Measurements from ENCODE around the gene LPXN.
"Not testable (repeated sequence)": the region's sequence is repeated elsewhere in the genome, so short reads cannot be mapped to it uniquely, and the experiment has no call there.

Gene LPXN

DNA sequence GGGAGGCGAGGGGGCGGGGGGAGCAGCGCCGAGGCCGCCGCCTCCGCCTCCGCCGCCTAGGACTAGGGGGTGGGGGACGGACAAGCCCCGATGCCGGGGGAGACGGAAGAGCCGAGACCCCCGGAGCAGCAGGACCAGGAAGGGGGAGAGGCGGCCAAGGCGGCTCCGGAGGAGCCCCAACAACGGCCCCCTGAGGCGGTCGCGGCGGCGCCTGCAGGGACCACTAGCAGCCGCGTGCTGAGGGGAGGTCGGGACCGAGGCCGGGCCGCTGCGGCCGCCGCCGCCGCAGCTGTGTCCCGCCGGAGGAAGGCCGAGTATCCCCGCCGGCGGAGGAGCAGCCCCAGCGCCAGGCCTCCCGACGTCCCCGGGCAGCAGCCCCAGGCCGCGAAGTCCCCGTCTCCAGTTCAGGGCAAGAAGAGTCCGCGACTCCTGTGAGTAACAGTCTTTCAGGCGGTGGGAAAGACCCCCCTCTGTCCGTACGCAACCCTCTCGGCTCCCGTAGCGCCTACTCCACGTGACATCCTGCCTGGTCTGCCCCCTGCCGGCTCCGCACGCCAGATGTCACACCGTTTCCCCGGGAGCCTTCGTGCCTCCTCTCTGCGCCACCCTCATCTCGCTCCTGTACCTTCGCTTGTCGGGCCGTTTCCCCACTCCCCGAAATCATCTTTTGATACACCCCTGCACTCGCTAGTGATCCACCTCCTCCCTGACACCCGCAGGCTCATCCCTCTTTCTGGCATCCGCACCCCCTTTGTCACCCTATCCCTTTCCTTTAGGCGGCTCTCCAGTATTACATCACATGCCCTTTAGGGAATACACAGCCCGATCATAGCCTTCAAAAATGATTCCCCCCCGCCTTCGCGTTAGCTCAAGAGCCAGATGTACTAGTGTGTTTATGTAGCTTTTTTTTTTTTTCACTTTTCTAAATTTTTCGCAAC lies 3.8 kb upstream of the LPXN start:
- DNase-seq (ENCODE audit: low read depth in 3 of 3): peak; percentile 85 to 88 (median 87)

DNA sequence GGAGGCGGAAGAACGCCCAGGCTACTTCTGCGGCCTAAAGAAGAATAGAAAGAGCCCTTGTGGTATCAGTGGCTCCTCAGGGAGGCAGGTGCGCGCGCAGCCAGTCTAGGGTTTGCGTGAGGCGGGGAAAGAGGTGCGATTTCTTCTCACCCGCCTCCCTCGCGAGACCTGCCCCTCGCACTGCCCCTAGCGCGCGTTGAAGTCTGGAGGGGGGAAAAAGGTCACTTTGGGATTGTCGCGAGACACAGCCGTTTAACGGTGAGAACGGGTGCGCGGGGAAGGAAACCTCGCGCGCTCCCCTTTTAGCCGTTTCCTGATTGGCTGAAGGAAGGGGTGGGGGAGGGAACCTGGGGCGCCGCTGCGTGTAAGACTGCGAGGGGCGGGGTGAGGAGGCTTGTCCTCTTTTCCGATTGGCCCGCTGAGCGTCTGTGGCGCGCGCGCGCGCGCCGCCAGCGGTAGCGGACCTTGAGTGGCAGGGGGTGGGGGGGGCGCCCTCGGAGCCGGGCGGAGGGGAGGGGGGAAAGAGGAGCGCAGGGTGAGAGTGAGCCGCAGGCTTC lies 3.1 kb upstream of the LPXN start, which contains the start of gene ZFP91:
ZFP91 (plus strand) TSS at position 429 of the 557 bp plus-strand sequence. CDS start 219 bp downstream, outside the sequence.
- peak; percentile 91 to 98 (median 94) for DNase-seq (ENCODE audit: low read depth in 3 of 3)

- peak; percentile 81 to 89 (median 87) for DNase-seq (ENCODE audit: low read depth in 3 of 3)
Observed at GRCh38 chr11:58578136-58578634, 2.5 kb upstream of the LPXN start.

GRCh38 chr11:58577555-58578135 lies 2.0 kb upstream of the LPXN start:
- DNase-seq (ENCODE audit: low read depth in 3 of 3): peak; percentile 58 to 67 (median 58)

DNA sequence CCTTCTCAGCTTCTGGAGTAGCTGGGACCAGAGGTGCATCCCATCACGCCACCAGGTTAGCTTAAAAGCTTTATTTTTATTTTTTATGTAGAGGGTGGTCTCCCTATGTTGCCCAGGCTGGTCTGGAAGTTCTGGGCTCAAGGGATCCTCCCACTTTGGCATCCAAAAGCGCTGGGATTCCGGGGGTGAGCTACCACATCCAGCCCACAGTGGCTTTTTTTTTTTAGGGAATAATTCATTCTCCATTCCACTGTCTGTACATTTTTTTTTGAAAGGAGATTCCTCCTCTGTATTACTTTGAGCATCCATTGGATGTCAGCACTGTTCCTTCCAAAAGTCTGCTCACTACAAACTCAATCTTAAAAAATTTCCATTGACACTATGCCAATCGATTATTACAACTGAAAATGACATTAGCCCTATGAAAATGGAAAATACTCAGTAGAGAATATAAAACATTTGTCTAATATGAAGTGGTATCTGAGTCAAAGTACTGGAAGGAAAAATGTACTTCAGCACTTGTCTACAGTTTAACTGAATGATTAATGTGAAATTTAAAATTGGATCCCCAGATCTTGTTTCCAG lies 1.3 kb upstream of the LPXN start:
- no peak for DNase-seq (ENCODE audit: low read depth in 3 of 3)

DNA sequence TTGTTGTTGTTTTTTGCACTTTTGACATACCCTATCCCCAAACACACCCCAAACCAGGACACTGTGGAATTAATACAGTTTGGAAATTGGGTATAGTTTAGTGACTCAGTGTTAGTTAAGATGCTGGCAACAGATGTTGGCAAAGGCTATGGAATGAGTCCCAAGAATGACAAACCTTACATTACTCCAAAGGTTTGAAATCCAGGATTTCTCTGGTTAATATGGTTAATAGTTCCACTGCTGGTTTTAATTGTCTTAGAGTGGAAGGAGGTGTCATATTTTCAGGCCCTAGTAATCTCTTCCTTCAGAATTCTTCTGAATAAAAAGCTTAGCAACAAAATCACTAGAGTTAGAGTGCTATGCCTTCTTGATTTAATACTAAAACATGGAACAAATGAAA lies 775 bp downstream of the LPXN start:
- no peak for DNase-seq (ENCODE audit: low read depth in 3 of 3)

- DNase-seq (ENCODE audit: low read depth in 3 of 3): peak; percentile 44 to 74 (median 55)
Observed at GRCh38 chr11:58573451-58574104, 2.1 kb downstream of the LPXN start.

GRCh38 chr11:58572906-58573305 lies 2.8 kb downstream of the LPXN start:
- DNase-seq (ENCODE audit: low read depth in 3 of 3): not testable (repeated sequence)

DNA sequence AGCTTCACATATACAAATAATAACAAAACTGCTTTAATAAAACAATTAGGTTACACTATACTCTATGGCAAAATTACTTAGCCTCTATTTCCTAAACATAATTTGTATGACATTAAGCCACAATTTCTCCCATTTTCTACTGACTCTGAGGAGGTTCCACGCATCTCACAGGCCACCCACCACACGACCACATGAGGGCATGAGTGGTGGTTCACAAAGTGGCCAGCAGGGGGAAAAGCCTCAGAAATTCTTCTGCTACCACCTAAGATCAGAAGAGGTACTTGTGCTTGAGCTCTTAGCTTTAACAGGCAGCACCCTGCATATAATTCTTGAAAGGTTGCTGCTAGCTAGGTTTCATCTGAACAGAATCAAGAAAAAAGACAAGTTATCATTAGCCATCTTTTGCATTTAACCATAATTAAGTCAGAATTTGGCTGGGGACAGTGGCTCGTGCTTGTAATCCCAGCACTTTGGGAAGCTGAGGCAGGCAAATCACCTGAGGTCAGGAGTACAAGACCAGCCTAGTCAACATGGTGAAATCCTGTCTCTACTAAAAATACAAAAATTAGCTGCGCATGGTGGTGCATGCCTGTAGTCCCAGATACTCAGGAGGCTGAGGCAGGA lies 7.7 kb downstream of the LPXN start:
- DNase-seq (ENCODE audit: low read depth in 3 of 3): peak; percentile 48 to 63 (median 50)

- no peak for DNase-seq (ENCODE audit: low read depth in 3 of 3)
Observed at GRCh38 chr11:58564231-58564630, 11.4 kb downstream of the LPXN start.

- DNase-seq (ENCODE audit: low read depth in 3 of 3): no peak
Observed at GRCh38 chr11:58562375-58562800, 13.3 kb downstream of the LPXN start.

- no peak for DNase-seq (ENCODE audit: low read depth in 3 of 3)
Observed at GRCh38 chr11:58561394-58562098, 14.1 kb downstream of the LPXN start.

DNA sequence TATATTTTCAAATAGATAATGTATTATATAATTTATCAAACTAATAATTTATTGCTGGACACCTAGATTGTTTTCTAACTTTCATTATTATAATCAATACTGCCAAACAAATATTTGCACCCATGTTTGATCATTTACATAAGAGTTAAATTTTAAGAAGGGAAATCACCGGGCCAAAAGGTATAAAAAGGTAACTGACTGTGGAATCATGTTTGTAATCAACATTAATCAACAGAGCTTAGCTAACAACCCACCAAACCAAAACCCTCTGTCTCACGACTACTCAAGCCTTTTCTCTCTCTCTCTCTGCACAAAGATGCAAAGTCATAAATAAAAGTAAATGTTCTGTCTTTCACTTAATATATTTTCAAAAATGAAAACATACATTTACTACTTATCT lies 14.8 kb downstream of the LPXN start:
- no peak for DNase-seq (ENCODE audit: low read depth in 3 of 3)

DNA sequence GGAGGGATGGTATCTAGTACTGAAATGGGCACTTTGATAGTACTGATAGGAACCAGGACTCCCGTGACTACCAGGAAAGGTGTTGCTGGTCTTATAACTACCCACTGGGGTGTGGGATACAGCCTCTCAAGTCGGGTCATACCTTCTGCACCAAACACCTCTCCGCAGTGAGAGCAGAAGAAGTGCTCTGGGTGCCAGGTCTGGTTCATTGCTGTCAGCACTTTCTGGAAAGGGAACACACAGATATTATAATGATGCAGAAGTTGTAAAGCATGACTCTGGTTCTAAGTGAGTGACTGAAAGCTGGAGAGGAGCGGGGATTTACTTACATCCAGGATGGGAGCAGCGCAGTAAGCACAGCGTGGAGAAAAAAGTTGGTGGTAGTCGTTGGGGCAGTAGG lies 26.0 kb downstream of the LPXN start:
- no peak for DNase-seq (ENCODE audit: low read depth in 3 of 3)

DNA sequence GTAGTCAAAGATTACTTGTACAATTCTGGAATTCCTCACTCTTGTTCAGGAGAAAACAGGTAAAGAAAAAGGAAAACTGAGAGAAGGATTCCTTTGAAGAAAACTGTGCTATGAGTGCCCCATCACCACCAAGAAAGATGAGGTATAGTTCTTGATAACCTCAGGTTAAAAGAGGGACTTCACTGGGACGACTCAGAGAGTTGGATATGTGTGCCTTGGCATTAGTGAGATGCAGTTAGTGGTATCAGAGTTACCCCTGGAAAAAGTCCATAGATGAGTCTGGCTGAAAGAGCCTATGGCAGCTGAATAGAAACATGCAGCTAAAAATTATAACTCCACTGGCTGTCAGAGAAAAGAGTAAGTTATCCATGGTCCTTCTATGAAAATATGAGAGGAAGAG lies 28.8 kb downstream of the LPXN start:
- no peak for DNase-seq (ENCODE audit: low read depth in 3 of 3)

DNA sequence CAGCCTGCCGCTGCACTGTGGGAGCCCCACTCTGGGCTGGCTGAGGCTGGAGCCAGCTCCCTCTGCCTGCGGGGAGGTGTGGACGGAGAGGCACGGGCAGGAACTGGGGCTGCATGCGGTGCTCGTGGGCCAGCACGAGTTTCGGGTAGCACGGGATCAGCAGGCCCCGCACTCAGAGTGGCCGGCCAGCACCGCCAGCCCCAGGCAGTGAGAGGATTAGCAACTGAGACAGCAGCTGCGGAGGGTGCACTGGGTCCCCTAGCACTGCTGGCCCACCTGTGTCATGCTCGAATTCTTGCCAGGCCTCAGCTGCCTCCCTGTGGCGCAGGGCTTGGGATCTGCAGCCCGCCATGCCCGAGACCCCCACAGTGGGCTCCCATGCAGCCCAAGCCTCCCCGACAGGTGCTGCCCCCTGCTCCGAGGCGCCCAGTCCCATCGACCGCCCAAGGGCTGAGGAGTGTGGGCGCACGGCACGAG lies 43.8 kb downstream of the LPXN start:
- no peak for DNase-seq (ENCODE audit: low read depth in 3 of 3)

GRCh38 chr11:58530236-58530635 lies 45.4 kb downstream of the LPXN start:
- DNase-seq (ENCODE audit: low read depth in 3 of 3): no peak

- no peak for DNase-seq (ENCODE audit: low read depth in 3 of 3)
Observed at GRCh38 chr11:58527429-58527828, 48.2 kb downstream of the LPXN start.

GRCh38 chr11:58526721-58527120 lies 48.9 kb downstream of the LPXN start:
- no peak for DNase-seq (ENCODE audit: low read depth in 3 of 3)

DNA sequence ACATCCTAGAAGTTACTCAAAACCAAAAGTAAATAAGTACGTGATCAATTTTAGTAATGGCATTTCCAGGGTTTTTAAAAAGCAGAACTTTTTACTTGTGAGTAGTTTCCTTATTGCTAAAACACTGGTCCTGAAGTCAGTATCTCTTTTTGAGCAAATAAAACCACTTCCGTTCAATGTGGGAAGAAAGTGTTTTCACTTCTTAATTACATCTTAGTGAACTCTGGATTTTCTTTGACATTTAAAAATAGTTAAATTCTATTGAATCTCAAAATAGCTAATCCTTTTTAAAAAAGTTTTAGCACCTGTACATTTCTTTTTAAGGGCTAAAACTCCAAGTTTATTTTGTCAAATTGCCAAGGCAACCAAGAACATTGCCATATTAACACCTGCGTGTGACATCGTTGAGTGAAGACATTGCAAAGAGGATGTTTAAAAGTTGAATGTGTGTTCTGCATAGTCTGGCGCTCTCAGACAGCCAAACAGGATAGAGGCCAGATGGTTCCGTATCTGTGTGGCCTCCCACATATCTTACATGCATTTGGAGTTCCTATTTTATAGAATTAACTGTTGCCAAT lies 50.5 kb downstream of the LPXN start:
- DNase-seq (ENCODE audit: low read depth in 3 of 3): no peak

Measured in stimulated activated CD4-positive, alpha-beta T cell treated with anti-CD3 and anti-CD28 coated beads, TNF-alpha, amount 100 ng/mL, for 48 hours (primary cell).